HG03196 (cell line): ENCODE data around the gene RAB40B.
A peak's percentile ranks its signal among the peaks of the same experiment; 100 is the strongest.
"Not testable (repeated sequence)": the region's sequence is repeated elsewhere in the genome, so short reads cannot be mapped to it uniquely, and the experiment has no call there.

Source experiments
- ATAC-seq: cut with Tn5 transposase; IDR thresholded peaks from one replicate; pipeline ENCODE4 v1.9.1; 2021; ENCODE audit not compliant: unreplicated experiment

RAB40B gene, protein sequence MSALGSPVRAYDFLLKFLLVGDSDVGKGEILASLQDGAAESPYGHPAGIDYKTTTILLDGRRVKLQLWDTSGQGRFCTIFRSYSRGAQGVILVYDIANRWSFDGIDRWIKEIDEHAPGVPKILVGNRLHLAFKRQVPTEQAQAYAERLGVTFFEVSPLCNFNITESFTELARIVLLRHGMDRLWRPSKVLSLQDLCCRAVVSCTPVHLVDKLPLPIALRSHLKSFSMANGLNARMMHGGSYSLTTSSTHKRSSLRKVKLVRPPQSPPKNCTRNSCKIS

DNA sequence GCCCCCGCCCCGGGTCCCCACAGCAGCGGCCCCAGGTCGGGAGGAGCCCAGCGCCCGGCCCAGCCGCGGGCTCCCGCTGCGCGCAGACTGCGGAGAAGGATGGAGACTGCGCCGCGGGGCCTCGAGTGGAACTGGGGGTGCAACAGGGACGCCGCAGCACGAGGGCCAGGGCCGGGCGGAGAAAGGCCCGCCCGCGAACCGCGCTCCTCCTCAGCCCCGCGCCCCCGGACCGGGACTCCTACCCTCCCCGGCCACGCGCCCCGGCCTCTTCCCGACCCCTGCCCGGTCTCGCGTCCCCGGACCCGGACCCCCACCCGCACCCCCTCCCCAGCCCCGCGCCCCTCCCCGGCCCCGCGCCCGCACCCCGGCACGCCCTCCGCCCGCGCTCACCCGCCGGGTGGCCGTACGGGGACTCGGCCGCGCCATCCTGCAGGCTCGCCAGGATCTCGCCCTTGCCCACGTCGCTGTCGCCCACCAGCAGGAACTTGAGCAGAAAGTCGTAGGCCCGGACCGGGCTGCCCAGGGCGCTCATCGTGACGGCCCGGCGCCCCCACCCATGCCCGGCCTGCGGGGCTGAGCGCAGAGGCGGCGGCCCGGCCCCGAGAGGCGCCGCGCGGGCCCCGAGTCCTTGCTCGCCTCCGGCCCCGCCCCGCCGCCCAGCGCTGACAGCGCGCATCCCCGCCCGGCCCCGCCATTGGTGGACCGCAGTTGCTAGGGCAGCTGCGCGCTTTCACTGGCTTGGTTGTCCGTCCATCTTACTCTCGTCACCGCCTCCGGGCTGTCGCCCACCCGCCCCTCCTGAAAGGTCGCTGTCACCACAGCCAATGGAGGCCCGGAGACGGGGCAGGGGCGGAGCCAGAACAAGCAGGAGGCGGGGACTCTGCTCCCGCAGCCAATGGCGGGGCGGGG lies at the start of gene RAB40B:
RAB40B (minus strand) TSS at position 634 of the 909 bp plus-strand sequence; CDS start at position 532, 102 bp downstream.
- peak; percentile 94 for ATAC-seq

DNA sequence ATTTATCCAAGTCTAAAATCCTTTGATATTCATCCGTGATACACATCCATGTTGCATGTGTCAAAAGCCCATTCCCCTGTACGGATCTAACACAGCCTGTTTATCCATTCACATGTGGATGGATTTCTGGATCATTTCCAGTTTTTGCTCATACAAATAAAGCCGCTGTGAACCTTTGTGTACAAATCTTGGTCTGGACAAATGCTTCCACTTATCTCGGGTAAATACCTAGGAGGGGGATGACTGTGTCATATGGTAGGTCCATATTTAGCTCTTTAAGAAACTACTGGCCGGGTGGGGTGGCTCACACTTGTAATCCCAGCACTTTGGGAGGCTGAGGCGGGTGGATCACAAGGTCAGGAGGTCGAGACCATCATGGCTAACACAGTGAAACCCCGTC lies 47.0 kb upstream of the RAB40B start:
- no peak for ATAC-seq

DNA sequence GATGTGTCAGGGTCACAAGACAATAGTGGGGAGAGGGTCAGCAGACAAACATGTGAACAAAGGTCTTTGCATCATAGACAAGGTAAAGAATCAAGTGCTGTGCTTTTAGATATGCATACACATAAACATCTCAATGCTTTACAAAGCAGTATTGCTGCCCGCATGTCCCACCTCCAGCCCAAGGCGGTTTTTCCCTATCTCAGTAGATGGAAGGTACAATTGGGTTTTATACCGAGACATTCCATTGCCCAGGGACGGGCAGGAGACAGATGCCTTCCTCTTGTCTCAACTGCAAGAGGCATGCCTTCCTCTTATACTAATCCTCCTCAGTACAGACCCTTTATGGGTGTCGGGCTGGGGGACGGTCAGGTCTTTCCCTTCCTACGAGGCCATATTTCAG lies 46.2 kb upstream of the RAB40B start:
- not testable (repeated sequence) for ATAC-seq

DNA sequence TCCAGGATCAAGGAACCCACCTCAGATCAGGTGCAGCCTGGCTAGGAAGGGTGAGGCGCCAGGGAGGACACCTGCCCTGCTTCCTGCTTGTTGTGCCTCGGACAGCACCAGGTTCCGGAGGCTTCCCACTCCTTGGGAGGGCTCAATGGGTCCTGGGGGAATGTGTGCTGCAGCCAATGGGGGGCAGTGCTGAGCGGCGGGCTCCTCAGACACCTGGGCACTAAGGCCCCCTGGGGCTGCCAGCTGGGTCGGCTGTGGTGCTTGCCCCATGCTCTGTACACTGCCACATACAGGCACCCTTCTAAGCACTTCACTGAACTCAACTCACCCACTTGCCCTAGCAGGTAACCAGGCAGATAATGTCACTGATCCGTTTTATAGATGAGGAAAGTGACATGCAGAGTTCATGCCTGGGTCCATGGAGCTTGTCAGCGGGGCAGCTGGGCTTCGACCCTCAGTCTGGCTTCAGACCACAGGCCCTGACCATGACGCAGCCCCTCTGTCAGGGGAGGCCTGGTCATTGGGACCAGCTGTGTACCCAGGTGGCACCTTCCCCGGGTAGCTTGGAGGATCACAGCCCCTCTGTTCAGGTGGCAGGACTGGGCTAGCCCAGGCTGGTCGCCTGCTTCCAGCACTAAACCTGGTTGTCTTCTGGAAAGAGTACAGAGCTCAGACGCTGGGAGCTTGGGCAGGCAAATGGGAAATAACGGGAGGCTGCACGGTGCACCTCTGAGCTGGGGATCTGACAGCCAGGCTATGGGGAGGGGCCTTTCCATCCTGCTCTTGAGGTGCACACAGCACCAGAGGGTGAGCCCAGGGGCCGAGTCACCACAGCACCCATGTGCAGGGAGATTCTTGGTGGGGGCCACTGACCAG lies 45.1 kb upstream of the RAB40B start:
- no peak for ATAC-seq

DNA sequence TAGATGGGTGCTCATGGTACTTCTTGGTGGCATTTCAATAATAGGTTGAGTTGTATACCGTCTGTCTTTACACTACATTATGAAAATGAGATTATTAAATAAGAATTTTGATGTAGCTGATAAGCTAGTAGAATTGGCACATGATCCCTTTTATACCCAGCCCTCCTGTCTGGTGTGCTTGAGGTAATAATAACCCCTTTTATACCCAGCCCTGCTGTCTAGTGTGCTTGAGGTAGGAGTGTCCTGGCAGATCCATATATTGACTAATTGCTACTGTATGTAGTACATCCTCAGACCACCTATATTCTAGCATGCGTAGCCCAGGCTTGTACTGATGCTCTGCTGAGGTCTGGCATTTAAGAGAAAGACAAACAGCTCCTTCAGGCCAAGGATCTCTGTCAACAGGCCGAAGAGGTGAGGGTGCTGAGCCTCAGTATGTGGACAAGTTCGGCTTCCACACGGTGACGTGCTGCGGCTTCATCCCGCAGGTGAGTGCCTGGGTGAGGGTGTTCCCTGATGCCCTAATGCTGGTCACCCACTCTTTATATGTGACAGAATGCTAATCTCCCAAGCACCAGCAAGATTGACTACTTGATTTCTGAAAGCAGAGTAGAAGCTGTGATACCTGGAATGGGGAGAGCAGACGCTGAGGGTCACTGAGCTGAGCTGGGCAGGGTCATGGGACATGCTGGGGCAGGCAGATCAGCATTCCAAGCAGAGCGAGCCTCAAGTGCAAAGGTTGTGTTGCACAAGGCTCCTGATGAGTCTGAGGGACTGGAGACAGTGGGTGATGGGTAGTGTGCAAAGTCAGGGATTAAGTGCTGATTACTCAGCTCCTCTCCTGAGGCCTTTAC lies 42.6 kb upstream of the RAB40B start:
- ATAC-seq: no peak

DNA sequence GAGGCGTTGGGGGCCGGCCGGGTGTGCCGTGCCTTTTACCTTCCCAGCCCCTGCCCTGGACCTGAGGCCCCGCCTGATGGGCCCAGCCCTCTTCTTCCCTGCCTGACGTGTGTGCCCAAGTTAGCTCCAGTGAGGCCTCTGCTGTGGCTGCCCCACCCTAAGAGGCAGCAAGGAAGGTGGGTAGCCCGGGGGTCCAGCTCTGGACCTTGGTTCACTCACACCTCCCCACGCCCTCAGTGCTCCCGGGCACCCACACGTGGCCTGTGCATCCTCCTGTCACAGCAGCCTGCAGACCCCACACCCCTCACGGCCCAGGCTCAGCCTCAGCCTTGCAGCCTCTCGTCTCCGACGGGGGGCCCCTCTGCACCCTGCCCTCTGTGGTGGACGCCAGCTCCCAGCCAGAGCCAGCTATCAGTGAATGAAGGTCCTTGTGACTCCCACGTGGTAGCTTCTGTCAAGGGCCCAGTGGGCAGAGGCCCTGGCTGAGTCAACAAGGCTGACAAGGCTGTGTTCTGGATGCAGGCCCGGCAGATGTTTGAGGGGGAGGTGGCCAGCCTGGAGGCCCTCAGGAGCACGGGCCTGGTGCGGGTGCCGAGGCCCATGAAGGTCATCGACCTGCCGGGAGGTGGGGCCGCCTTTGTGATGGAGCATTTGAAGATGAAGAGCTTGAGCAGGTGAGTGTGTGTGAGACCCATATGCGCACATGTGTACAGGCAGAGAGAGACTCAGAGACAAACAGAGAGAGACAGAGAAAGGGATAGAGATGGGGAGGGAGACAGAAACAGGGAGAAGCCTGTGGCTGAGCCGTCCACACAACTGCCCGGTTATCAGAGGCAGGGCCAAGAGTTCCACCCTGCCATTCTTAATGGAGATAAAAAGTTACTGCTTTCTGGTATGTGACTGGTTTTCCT lies 39.7 kb upstream of the RAB40B start:
- ATAC-seq: no peak

DNA sequence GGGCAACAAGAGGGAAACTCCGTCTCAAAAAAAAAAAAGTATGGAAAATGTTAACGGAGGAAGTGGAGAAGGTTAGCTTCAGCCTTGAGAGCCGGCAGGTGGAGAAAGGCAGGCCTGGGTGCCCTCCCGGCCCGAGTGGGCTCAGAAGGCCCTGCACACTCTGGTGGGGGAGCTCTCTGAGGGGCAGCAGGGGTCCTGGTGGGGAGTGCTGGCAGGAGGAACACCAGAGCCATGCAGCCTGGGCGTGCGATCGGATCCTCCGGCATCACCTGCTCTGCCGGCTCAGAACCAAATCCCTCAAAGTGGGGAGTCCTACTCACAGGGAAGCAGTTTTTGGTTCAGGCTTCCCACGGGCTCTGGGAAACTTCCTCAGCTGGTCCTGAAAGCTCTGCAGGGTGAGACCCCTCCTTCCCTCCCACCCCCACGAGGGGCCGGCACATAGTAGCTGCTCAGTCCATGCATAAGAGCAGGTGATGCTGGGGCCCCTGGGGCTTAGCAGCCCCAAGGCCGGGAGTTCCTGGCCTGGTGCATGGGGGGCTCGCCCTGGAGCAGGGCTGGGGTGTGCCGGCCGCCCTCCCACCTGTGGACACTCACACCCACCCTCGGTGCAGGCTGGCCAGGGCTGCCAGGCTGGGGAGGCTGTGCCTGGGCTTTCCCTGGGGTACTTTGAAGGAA lies 38.1 kb upstream of the RAB40B start:
- no peak for ATAC-seq

DNA sequence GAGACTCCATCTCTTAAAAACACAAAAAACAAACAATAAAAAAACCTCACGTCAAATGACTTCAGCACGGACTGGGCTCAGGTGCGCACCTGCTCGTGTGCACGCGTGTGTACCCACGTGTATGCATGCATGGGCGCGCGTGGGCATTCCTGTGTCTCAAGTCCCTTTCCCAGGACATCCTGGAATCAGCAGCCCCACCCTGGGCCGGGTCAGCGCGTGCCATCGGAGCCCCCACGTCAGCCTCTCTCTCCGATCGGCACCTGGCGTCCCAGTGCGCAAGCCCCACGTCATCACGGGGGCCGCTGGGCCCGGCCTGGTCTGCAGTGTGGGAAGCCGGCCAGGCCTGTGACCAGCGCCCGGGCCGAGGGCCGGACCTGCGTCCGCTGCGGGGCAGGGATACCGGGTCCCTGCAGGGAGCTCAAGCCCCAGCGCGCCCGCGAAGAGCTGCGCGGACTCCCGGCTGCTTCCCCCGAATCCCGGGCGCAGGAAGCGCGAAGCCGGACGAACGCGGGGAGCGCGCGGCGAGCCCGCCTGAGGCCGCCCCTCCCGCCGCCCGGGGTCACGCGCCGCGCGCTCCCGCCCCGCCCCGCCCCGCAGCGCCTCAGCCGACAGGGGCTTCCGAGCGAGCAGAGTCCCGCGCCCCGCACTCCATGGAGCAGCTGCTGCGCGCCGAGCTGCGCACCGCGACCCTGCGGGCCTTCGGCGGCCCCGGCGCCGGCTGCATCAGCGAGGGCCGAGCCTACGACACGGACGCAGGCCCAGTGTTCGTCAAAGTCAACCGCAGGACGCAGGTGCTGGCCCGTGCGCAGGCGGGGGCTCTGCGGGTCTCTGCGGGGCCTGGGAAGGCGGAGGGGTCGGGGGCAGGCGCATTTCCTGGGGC lies 36.7 kb upstream of the RAB40B start, which contains the start of gene FN3K:
FN3K (plus strand) TSS at position 629 of the 880 bp plus-strand sequence; CDS start at position 651, 22 bp downstream.
- ATAC-seq: no peak

DNA sequence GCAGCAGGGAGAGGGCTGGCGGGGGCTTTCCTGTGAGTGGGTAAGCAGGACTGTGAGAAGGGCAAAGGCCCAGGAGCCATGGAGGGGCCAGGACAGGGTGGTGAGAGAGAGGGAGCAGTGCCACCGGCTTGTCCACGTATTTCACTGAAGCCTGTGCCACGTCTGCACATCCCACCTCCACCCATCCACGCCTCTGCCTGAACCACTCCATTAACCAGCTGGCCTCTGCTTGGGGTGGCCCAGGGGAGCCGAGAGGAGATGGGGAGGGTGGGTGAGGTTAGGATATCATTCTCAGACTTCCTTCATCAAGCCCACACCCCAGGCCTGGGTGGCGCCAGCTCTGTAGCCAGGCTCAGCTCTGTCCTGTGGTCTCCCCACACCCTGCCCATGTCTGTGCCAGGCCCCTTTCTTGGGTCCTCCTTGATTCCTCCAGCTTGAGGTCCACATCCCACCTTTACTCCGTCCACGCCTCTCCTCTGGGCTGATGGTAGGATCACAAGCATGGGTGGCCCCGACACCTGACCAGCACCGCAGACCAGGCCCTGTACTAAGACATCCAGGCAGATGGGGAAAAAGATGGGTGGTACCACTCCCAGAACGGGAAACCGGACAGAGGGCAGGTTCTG lies 33.7 kb upstream of the RAB40B start:
- no peak for ATAC-seq

DNA sequence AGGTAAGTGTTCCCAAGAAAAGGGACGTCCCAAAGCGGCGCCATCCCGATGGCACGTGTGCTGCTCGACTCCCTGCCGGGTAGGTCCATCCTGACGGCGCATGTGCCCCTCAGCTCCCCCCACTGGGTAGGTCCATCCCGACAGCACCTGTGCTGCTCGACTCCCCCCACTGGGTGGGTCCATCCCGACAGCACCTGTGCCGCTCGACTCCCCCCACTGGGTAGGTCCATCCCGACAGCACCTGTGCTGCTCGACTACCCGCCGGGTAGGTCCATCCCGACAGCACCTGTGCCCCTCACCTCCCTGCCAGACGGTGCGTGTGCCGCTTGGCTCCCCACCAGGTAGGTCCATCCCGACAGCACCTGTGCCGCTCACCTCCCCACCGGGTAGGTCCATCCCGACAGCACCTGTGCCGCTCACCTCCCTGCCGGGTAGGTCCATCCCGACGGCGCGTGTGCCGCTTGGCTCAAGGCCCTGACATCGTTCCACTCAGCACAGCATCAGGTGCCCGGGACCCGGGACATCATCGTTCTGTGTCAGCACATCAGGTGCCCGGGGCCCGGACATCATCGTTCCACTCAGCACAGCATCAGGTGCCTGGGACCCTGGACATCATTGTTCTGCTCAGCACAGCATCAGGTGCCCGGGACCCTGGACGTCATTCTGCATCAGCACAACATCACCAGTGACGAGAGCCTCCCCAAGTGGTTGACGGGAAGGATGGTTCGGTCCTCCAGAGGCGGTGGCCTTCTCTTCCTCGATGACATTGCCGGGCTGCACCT lies 31.2 kb upstream of the RAB40B start:
- no peak for ATAC-seq

DNA sequence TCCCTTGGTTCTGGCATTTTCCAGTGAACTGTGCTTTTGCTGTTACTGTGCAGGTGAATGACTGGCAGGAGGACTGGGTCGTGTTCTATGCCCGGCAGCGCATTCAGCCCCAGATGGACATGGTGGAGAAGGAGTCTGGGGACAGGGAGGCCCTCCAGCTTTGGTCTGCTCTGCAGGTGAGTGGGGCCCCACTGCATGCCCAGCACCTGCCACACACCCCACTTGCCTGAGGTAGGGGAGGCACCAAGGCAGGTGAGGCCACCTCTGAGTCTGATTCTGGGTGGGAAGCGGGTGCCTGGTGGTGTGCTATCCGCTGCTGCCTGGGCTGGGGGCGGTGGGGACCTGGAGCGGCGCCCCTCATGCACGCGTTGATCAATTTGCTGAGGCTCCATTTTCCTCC lies 27.9 kb upstream of the RAB40B start:
- ATAC-seq: no peak

DNA sequence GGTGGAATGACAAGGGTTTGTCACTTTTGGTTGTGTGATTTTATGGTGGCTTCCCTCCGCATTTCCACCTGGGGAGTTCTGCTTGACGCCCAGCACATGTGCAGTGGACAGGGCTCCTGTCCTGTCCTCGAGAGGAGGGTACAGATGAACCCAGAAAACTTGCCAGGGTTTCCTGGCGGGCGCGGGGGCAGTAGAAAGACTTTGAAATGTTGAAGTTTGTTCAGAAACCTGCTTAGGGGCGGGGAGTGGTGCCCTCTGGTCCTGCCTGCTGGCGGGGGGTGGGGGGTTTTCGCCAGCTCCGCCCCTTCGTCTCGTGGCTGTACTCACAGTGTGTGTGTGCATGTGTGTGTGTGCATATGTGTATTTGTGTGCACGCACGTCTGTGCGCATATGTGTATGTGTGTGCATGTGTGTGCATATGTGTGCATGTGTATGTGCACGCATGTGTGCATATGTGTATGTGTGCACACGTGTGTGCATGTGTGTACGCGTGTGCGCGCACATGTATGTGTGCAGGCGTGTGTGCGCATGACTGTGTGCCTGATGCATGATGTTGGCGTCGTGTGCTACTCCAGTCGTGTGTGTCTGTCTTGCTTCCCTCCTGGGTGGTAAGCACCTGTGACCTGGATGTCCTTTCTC lies 24.8 kb upstream of the RAB40B start:
- no peak for ATAC-seq

DNA sequence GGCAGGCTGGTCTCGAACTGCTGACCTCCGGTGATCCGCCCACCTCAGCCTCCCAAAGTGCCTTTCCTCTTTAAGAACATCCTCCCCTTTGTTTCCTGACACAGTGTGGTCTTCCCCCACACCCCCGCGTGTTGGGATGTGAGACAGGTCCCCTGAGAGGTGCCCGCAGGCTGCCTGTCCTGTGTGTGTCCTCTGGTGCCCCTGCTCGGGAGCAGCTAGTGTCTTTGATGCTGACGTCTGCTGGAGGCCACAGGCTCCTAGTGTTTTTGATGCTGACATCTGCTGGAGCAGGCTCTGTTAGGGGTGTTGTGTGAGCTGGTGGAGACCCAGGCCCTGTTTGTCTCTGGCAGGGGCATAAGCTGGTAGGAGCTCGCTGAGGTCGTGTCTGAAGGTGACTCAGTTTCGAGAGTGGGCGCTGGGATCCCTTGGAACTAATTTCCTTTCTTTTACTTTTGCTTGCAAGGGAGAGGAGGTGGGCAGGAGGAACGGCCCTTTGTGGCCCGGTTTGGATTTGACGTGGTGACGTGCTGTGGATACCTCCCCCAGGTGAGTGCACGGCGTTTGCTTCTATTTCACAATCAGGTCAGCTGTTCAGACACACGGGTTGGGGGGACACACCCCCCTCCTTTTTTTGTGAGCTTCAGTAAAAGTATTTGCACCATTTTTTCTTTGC lies 24.0 kb upstream of the RAB40B start:
- ATAC-seq: no peak

DNA sequence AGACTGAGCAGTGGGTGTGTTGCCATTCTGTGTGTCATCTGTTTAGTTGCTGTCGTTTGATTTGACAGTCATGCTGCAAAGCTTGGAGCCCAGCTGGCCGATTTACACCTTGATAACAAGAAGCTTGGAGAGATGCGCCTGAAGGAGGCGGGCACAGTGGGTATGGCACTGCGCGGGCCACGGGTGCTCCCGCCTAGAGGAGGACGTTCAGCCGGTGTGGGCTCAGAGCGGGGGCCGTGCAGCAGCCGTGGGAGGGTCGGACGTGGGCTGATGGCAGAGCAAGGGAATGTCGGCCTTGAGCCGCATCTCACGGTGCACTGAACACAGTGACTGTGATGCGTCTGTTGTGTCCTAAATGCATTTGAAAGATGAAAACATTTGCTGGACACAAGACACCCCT lies 21.7 kb upstream of the RAB40B start:
- no peak for ATAC-seq

DNA sequence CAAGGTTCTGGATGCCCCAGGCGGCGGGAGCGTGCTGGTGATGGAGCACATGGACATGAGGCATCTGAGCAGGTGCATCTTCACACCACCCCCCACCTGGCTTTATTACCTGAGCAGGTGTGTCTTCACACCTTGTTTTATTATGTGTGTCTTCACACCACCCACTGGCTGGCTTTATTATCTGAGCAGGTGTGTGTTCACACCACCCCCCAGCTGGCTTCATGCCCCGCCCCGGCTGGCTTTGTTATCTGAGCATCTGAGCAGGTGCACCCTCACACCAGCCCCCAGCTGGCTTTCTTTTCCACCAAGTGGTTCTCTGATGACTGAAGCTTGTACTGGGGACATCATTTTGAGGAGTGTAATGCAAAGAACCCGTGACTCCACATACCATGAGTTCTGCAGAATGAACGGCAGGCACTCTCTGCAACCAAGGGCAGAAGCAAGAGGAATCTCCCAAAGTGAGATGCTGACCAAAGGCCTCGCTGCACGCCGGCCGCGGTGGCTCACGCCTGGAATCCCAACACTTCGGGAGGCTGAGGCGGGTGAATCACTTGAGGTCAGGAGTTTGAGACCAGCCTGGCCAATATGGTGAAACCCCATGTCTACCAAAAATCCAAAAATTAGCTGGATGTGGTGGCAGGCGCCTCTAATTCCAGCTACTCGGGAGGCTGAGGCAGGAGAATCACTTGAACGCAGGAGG lies 20.6 kb upstream of the RAB40B start:
- ATAC-seq: no peak
